ENCODE results near the gene RNF113B. TPM values are rescaled to one million over a fixed set of nuclear protein-coding genes. Genes with fewer than 3 reads are reported as not detected.

The RNF113B gene
- not detected in 2 replicates for total RNA-seq (2014; rRNA removed; shearing (Covaris generic))
- polyA plus RNA-seq (2015; cell fraction: cytosol; rRNA removed): not detected in 2 replicates
- not detected in 2 replicates for polyA plus RNA-seq (2015; cell fraction: nucleus; rRNA removed)

- no peak for DNase-seq (ENCODE audit: low read depth, low spot score)
Observed at GRCh38 chr13:98176777-98177608, at the start of gene RNF113B. Gene RNF113B, minus strand, starts transcription at chr13:98177269. Its CDS starts 33 bp downstream, at chr13:98177236.

GRCh38 chr13:98226496-98226895 is 49.4 kb upstream of the RNF113B start:
- in situ Hi-C loops (cut with HindIII; ENCODE audit: low pct_unique_long_range_greater_than_20kb, low sequenced_read_pairs): no loop called here
- no peak for DNase-seq (ENCODE audit: low read depth, low spot score)

More at GRCh38 chr13:98176777-98177608, at the start of gene RNF113B:
- in situ Hi-C loops (cut with HindIII; ENCODE audit: low pct_unique_long_range_greater_than_20kb, low sequenced_read_pairs): no loop called here

- in situ Hi-C loops (cut with HindIII; ENCODE audit: low pct_unique_long_range_greater_than_20kb, low sequenced_read_pairs): no loop called here
- no peak for DNase-seq (ENCODE audit: low read depth, low spot score)
Observed at GRCh38 chr13:98225036-98225940, 48.2 kb upstream of the RNF113B start.

GRCh38 chr13:98224557-98224956 is 47.5 kb upstream of the RNF113B start:
- no peak for DNase-seq (ENCODE audit: low read depth, low spot score)
- in situ Hi-C loops (cut with HindIII; ENCODE audit: low pct_unique_long_range_greater_than_20kb, low sequenced_read_pairs): no loop called here

- in situ Hi-C loops (cut with HindIII; ENCODE audit: low pct_unique_long_range_greater_than_20kb, low sequenced_read_pairs): no loop called here
- no peak for DNase-seq (ENCODE audit: low read depth, low spot score)
Observed at GRCh38 chr13:98223741-98224140, 46.7 kb upstream of the RNF113B start.

GRCh38 chr13:98222816-98223215 is 45.7 kb upstream of the RNF113B start:
- in situ Hi-C loops (cut with HindIII; ENCODE audit: low pct_unique_long_range_greater_than_20kb, low sequenced_read_pairs): no loop called here

GRCh38 chr13:98222081-98222554 is 45.0 kb upstream of the RNF113B start:
- in situ Hi-C loops (cut with HindIII; ENCODE audit: low pct_unique_long_range_greater_than_20kb, low sequenced_read_pairs): no loop called here
- DNase-seq (ENCODE audit: low read depth, low spot score): no peak

More at GRCh38 chr13:98222816-98223215, 45.7 kb upstream of the RNF113B start:
- no peak for DNase-seq (ENCODE audit: low read depth, low spot score)

GRCh38 chr13:98221234-98221633 is 44.2 kb upstream of the RNF113B start:
- DNase-seq (ENCODE audit: low read depth, low spot score): peak; percentile 84
- in situ Hi-C loops (cut with HindIII; ENCODE audit: low pct_unique_long_range_greater_than_20kb, low sequenced_read_pairs): no loop called here

- in situ Hi-C loops (cut with HindIII; ENCODE audit: low pct_unique_long_range_greater_than_20kb, low sequenced_read_pairs): no loop called here
- DNase-seq (ENCODE audit: low read depth, low spot score): no peak
Observed at GRCh38 chr13:98220271-98220791, 43.3 kb upstream of the RNF113B start.

- DNase-seq (ENCODE audit: low read depth, low spot score): no peak
- in situ Hi-C loops (cut with HindIII; ENCODE audit: low pct_unique_long_range_greater_than_20kb, low sequenced_read_pairs): no loop called here
Observed at GRCh38 chr13:98219685-98220084, 42.6 kb upstream of the RNF113B start.

GRCh38 chr13:98217597-98217996 is 40.5 kb upstream of the RNF113B start:
- no peak for DNase-seq (ENCODE audit: low read depth, low spot score)
- in situ Hi-C loops (cut with HindIII; ENCODE audit: low pct_unique_long_range_greater_than_20kb, low sequenced_read_pairs): no loop called here

- in situ Hi-C loops (cut with HindIII; ENCODE audit: low pct_unique_long_range_greater_than_20kb, low sequenced_read_pairs): no loop called here
- no peak for DNase-seq (ENCODE audit: low read depth, low spot score)
Observed at GRCh38 chr13:98216711-98217285, 39.7 kb upstream of the RNF113B start.

- DNase-seq (ENCODE audit: low read depth, low spot score): peak; percentile 52
- in situ Hi-C loops (cut with HindIII; ENCODE audit: low pct_unique_long_range_greater_than_20kb, low sequenced_read_pairs): no loop called here
Observed at GRCh38 chr13:98216135-98216565, 39.1 kb upstream of the RNF113B start.

- no peak for DNase-seq (ENCODE audit: low read depth, low spot score)
- in situ Hi-C loops (cut with HindIII; ENCODE audit: low pct_unique_long_range_greater_than_20kb, low sequenced_read_pairs): no loop called here
Observed at GRCh38 chr13:98215508-98215907, 38.4 kb upstream of the RNF113B start.

- no peak for DNase-seq (ENCODE audit: low read depth, low spot score)
- in situ Hi-C loops (cut with HindIII; ENCODE audit: low pct_unique_long_range_greater_than_20kb, low sequenced_read_pairs): no loop called here
Observed at GRCh38 chr13:98214707-98215106, 37.6 kb upstream of the RNF113B start.

GRCh38 chr13:98214008-98214643 is 37.1 kb upstream of the RNF113B start:
- in situ Hi-C loops (cut with HindIII; ENCODE audit: low pct_unique_long_range_greater_than_20kb, low sequenced_read_pairs): no loop called here
- DNase-seq (ENCODE audit: low read depth, low spot score): no peak

- DNase-seq (ENCODE audit: low read depth, low spot score): no peak
- in situ Hi-C loops (cut with HindIII; ENCODE audit: low pct_unique_long_range_greater_than_20kb, low sequenced_read_pairs): no loop called here
Observed at GRCh38 chr13:98213354-98213753, 36.3 kb upstream of the RNF113B start.

Measured in SK-MEL-5 (cell line).